Prostate gland (tissue), 2 donors: ENCODE results near the gene KCNQ4. TPM values are rescaled to one million over a fixed set of nuclear protein-coding genes. Genes with fewer than 3 reads are reported as not detected.

Experiments
- DNase-seq: peaks from one replicate; pipeline ENCODE4 v3.0.0-alpha.2; 2019; ENCODE audit warnings: low spot score
- H3K27ac ChIP-seq, 2 donors: fragments of 200-600 bp; sonication (generic); 2 replicates each; pipeline ENCODE4 v1.5.1; 2017 to 2019
- H3K27me3 ChIP-seq: fragments of 200-600 bp; sonication (generic); replicated peaks from 2 replicates; pipeline ENCODE4 v1.5.1; 2019; ENCODE audit not compliant: insufficient read depth
- H3K36me3 ChIP-seq, 2 donors: fragments of 200-600 bp; sonication (generic); 1 replicate in 1 of 2; 2 replicates in 1 of 2; pipeline versions ENCODE4 v1.5.1 to v1.8.1; 2017 to 2019
- H3K4me1 ChIP-seq: fragments of 200-600 bp; sonication (generic); replicated peaks from 2 replicates; pipeline ENCODE4 v1.5.1; 2019
- H3K4me3 ChIP-seq, 2 donors: fragments of 200-600 bp; sonication (generic); 2 replicates each; pipeline ENCODE4 v1.5.1; 2017 to 2019
- H3K9me3 ChIP-seq: fragments of 200-600 bp; sonication (generic); 2 replicates; pipeline ENCODE4 v1.5.1; 2017
- CTCF ChIP-seq, 4 experiments: fragments of 200-600 bp in 2 of 4; fragments of 450-650 bp in 2 of 4; sonication (generic) in 2 of 4; IDR thresholded peaks; 1 replicate in 3 of 4; 2 replicates in 1 of 4; pipeline ENCODE4 v1.5.1; 2016 to 2019; ENCODE audit warnings: antibody characterized with exemption in 4 of 4, mild to moderate bottlenecking in 2 of 4, moderate library complexity in 2 of 4
- POLR2A ChIP-seq: fragments of 450-650 bp; IDR thresholded peaks from one replicate; pipeline ENCODE4 v1.6.1; 2016; ENCODE audit warnings: antibody characterized with exemption, mild to moderate bottlenecking
- POLR2AphosphoS5 ChIP-seq: sonication (generic); formaldehyde crosslinking; IDR thresholded peaks from one replicate; pipeline ENCODE4 v1.6.1; 2017; ENCODE audit warnings: antibody characterized with exemption
- WGBS: methylation state at CpG from one replicate; pipeline ENCODE4 v1.1.5; 2018; 5-methylcytosine and 5-hydroxymethylcytosine counted together
- intact Hi-C: fragments of 100-400 bp; cut with DNase I; formaldehyde crosslinking; loops from one replicate; pipeline ENCODE4 v1.14.2; 2022
- total RNA-seq, 2 donors: library from RNA; depleted of rRNA; stranded (reverse); fragments of >200 nt; gene quantifications; one replicate each; pipeline ENCODE4 v1.1.0, GENCODE V29; 2016

KCNQ4 gene
- total RNA-seq, 2 donors from 2014 or later, result 1.8 to 3.1 TPM

GRCh38 chr1:40739455-40740008, 44.1 kb upstream of the KCNQ4 start:
- Histone ChIP-seq H3K27ac (no peak overlapping the region), H3K4me1 (peaks cover 3% of the 10 kb centered on the region), H3K4me3 (no peak overlapping the region), H3K27me3 (no peaks in the 10 kb centered on the region), H3K36me3 (no peaks in the 10 kb centered on the region), H3K9me3 (no peaks in the 10 kb centered on the region)
- 86% methylated on average over 3 of the region's 3 CpGs for WGBS
- no peak for TF ChIP-seq POLR2AphosphoS5
- TF ChIP-seq CTCF (IDR thresholded peaks at IDR 0.05), result no peak
- TF ChIP-seq POLR2A, result no peak
- intact Hi-C loops, result no loop called here
- no peak for DNase-seq

GRCh38 chr1:40740039-40740996, 43.3 kb upstream of the KCNQ4 start:
- Histone ChIP-seq H3K4me1 (peaks cover 3% of the 10 kb centered on the region), H3K9me3 (no peaks in the 10 kb centered on the region), H3K36me3 (no peaks in the 10 kb centered on the region), H3K27me3 (no peaks in the 10 kb centered on the region), H3K27ac (no peak overlapping the region), H3K4me3 (no peak overlapping the region)
- intact Hi-C loops, result no loop called here
- DNase-seq, result no peak
- TF ChIP-seq POLR2AphosphoS5, result no peak
- no peak for TF ChIP-seq POLR2A
- TF ChIP-seq CTCF (IDR thresholded peaks at IDR 0.05), result no peak
- 36% methylated on average over 6 of the region's 6 CpGs for WGBS

- no peak for TF ChIP-seq POLR2AphosphoS5
- TF ChIP-seq POLR2A, result no peak
- TF ChIP-seq CTCF (IDR thresholded peaks at IDR 0.05), result no peak
- H3K4me3 ChIP-seq, result no peak overlapping the region
- 93% methylated on average over 7 of the region's 7 CpGs for WGBS
- intact Hi-C loops, result no loop called here
- H3K27ac ChIP-seq, result no peak overlapping the region
- H3K9me3 ChIP-seq, result no peaks in the 10 kb centered on the region
- H3K36me3 ChIP-seq, result no peaks in the 10 kb centered on the region
- no peak for DNase-seq
- H3K27me3 ChIP-seq, result no peaks in the 10 kb centered on the region
- peaks cover under 1% of the 10 kb centered on the region for H3K4me1 ChIP-seq
Measured at GRCh38 chr1:40740997-40741736, 42.4 kb upstream of the KCNQ4 start.

- H3K27ac ChIP-seq, result no peak overlapping the region
- no peak overlapping the region for H3K4me3 ChIP-seq
- no peaks in the 10 kb centered on the region for H3K9me3 ChIP-seq
- H3K4me1 ChIP-seq, result no peaks in the 10 kb centered on the region
- DNase-seq, result no peak
- intact Hi-C loops, result no loop called here
- no peaks in the 10 kb centered on the region for H3K36me3 ChIP-seq
- TF ChIP-seq POLR2A (no peak), CTCF (IDR thresholded peaks at IDR 0.05) (no peak), POLR2AphosphoS5 (no peak)
- no peaks in the 10 kb centered on the region for H3K27me3 ChIP-seq
- WGBS, result 81% methylated on average over 3 of the region's 3 CpGs
Measured at GRCh38 chr1:40742363-40743061, 41.1 kb upstream of the KCNQ4 start.
